ENCODE measurements around the gene FGF22.
A peak's percentile ranks its signal among the peaks of the same experiment; 100 is the strongest.

Gene FGF22

GRCh38 chr19:639253-640160 lies at the start of gene FGF22:
TSS of gene FGF22 (plus strand) at chr19:639879. CDS start at chr19:639926, 47 bp downstream.
- Histone ChIP-seq H3K9ac (ENCODE audit: low read length) (no peak within 1 kb of the TSS), H3K36me3 (ENCODE audit: control insufficient read depth, insufficient read depth, low read length) (no peaks in the 10 kb centered on the region), H3K4me1 (ENCODE audit: control insufficient read depth, insufficient read depth, low read length) (peaks cover 13% of the 10 kb centered on the region), H3K27me3 (ENCODE audit: control insufficient read depth, insufficient read depth, low read length) (no peaks in the 10 kb centered on the region), H3K4me3 (ENCODE audit: low read length) (peak within 1 kb of the TSS; percentile 51), H3K9me3 (ENCODE audit: control insufficient read depth, low read length) (no peaks in the 10 kb centered on the region)

DNA sequence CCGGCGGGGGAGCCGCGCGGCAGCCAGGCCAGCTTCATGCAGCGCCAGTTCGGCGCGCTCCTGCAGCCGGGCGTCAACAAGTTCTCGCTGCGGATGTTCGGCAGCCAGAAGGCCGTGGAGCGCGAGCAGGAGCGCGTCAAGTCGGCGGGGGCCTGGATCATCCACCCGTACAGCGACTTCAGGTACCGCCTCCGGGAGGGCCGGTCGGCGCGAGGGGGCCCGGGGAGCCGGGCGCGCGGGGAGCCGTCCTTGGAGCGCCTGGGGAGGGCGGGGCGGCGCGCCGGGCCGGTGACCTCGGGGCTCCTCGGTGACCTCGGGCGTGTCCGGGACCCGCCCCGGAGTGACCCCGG lies 49.3 kb upstream of the FGF22 start:
- Histone ChIP-seq H3K36me3 (ENCODE audit: control insufficient read depth, insufficient read depth, low read length) (no peaks in the 10 kb centered on the region), H3K4me3 (ENCODE audit: low read length) (no peak overlapping the region), H3K9me3 (ENCODE audit: control insufficient read depth, low read length) (no peaks in the 10 kb centered on the region), H3K4me1 (ENCODE audit: control insufficient read depth, insufficient read depth, low read length) (peaks cover 12% of the 10 kb centered on the region), H3K27me3 (ENCODE audit: control insufficient read depth, insufficient read depth, low read length) (peaks cover 37% of the 10 kb centered on the region), H3K9ac (ENCODE audit: low read length) (no peak overlapping the region)

DNA sequence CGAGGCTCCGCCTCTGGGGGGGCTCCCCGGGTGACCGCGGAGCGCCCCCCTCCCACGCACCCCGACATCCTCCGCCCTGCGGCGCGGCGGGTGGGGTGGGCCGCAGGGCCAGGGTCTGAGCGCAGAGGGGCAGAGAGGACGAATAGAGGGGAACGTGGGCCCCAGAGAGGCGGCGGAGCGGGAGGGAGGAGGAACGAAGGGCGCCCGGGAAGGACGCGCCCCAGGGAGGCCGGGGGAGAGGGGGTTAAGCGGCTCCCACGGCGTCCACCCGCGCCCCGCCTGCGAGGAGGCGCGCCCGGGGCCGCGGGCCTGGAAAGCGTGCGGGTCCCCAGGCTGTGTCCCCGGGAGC lies 49.0 kb upstream of the FGF22 start:
- Histone ChIP-seq H3K4me3 (ENCODE audit: low read length) (no peak overlapping the region), H3K9me3 (ENCODE audit: control insufficient read depth, low read length) (no peaks in the 10 kb centered on the region), H3K9ac (ENCODE audit: low read length) (no peak overlapping the region), H3K27me3 (ENCODE audit: control insufficient read depth, insufficient read depth, low read length) (peaks cover 37% of the 10 kb centered on the region), H3K36me3 (ENCODE audit: control insufficient read depth, insufficient read depth, low read length) (no peaks in the 10 kb centered on the region), H3K4me1 (ENCODE audit: control insufficient read depth, insufficient read depth, low read length) (peaks cover 12% of the 10 kb centered on the region)

DNA sequence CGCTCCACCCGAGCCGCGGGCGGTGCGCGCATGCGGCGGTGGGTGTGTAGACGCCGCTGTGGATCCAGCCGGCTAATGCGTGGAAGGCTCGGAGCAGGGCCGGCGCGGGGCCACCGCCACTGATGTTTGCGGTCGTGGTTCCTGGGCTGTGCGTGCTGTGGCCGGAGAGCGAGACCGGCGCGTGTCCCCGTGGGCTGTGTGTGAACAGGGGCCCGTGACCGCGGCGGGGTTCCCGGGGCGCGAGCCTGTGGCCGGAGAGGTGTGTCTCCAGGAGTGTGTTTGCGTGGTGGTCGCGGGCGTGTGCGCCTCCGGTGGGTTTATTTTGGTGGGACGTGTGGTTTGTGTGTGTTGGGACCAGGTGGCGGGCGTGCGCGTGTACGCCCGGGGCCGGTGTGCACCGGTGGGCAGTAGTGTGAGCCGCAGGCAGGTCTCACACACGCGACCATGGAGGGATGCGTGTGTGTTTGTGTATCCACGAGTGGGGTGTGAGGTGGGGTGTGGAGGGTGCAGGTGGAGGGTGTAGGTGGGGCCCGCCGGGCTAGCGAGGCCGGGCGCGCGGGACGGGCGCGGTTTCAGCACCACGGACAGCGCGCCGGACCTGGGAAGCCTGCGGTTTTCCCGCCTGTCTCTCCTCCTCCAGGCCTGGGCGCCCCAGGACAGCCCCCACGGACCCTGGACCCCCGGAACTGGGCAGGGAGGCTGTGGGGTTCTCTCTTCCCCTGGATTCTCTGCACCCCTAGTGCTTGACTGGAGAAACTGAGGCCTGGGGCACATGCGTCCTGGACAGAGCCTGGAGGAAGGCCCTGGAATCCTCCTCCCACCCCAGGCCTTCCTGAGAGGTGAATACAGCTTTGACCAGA lies 48.4 kb upstream of the FGF22 start:
- Histone ChIP-seq H3K4me1 (ENCODE audit: control insufficient read depth, insufficient read depth, low read length) (peaks cover 12% of the 10 kb centered on the region), H3K27me3 (ENCODE audit: control insufficient read depth, insufficient read depth, low read length) (peaks cover 37% of the 10 kb centered on the region), H3K9ac (ENCODE audit: low read length) (no peak overlapping the region), H3K4me3 (ENCODE audit: low read length) (no peak overlapping the region), H3K9me3 (ENCODE audit: control insufficient read depth, low read length) (no peaks in the 10 kb centered on the region), H3K36me3 (ENCODE audit: control insufficient read depth, insufficient read depth, low read length) (no peaks in the 10 kb centered on the region)

GRCh38 chr19:592101-592500 lies 47.6 kb upstream of the FGF22 start:
- Histone ChIP-seq H3K4me1 (ENCODE audit: control insufficient read depth, insufficient read depth, low read length) (peaks cover 12% of the 10 kb centered on the region), H3K9me3 (ENCODE audit: control insufficient read depth, low read length) (no peaks in the 10 kb centered on the region), H3K9ac (ENCODE audit: low read length) (no peak overlapping the region), H3K36me3 (ENCODE audit: control insufficient read depth, insufficient read depth, low read length) (no peaks in the 10 kb centered on the region), H3K4me3 (ENCODE audit: low read length) (no peak overlapping the region), H3K27me3 (ENCODE audit: control insufficient read depth, insufficient read depth, low read length) (peaks cover 37% of the 10 kb centered on the region)

DNA sequence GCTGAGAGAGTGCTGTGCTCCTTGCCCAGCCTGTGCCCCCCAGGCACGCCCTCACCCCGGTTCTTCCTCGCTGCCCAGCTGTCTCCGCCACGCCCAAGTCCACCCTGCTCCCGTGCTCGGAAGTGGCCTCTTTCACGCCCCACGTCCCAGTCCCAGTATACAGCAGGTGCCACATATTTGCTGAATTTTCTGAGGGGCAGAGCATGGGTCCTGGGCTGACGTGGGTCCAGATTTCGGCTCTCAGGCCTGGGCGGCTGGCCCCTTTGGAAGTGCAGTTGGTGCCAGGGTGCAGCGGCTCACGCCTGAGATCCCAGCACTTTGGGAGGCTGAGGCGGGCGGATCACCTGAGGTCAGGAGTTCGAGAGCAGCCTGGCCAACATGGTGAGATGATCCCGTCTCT lies 46.6 kb upstream of the FGF22 start:
- Histone ChIP-seq H3K36me3 (ENCODE audit: control insufficient read depth, insufficient read depth, low read length) (no peaks in the 10 kb centered on the region), H3K9ac (ENCODE audit: low read length) (no peak overlapping the region), H3K27me3 (ENCODE audit: control insufficient read depth, insufficient read depth, low read length) (peaks cover 33% of the 10 kb centered on the region), H3K9me3 (ENCODE audit: control insufficient read depth, low read length) (no peaks in the 10 kb centered on the region), H3K4me3 (ENCODE audit: low read length) (no peak overlapping the region), H3K4me1 (ENCODE audit: control insufficient read depth, insufficient read depth, low read length) (peaks cover 11% of the 10 kb centered on the region)

- H3K9ac ChIP-seq (ENCODE audit: low read length): no peak overlapping the region
- H3K4me3 ChIP-seq (ENCODE audit: low read length): no peak overlapping the region
- no peaks in the 10 kb centered on the region for H3K9me3 ChIP-seq (ENCODE audit: control insufficient read depth, low read length)
- H3K36me3 ChIP-seq (ENCODE audit: control insufficient read depth, insufficient read depth, low read length): no peaks in the 10 kb centered on the region
- H3K27me3 ChIP-seq (ENCODE audit: control insufficient read depth, insufficient read depth, low read length): peaks cover 28% of the 10 kb centered on the region
- H3K4me1 ChIP-seq (ENCODE audit: control insufficient read depth, insufficient read depth, low read length): peaks cover 6% of the 10 kb centered on the region
Observed at GRCh38 chr19:593505-593904, 46.2 kb upstream of the FGF22 start.

- Histone ChIP-seq H3K9ac (ENCODE audit: low read length) (no peak overlapping the region), H3K4me1 (ENCODE audit: control insufficient read depth, insufficient read depth, low read length) (peaks cover under 1% of the 10 kb centered on the region), H3K36me3 (ENCODE audit: control insufficient read depth, insufficient read depth, low read length) (no peaks in the 10 kb centered on the region), H3K4me3 (ENCODE audit: low read length) (no peak overlapping the region), H3K9me3 (ENCODE audit: control insufficient read depth, low read length) (no peaks in the 10 kb centered on the region), H3K27me3 (ENCODE audit: control insufficient read depth, insufficient read depth, low read length) (peaks cover 20% of the 10 kb centered on the region)
Observed at GRCh38 chr19:594265-594870, 45.3 kb upstream of the FGF22 start.

GRCh38 chr19:595326-596262 lies 44.1 kb upstream of the FGF22 start:
- Histone ChIP-seq H3K9me3 (ENCODE audit: control insufficient read depth, low read length) (no peaks in the 10 kb centered on the region), H3K9ac (ENCODE audit: low read length) (no peak overlapping the region), H3K4me3 (ENCODE audit: low read length) (no peak overlapping the region), H3K4me1 (ENCODE audit: control insufficient read depth, insufficient read depth, low read length) (no peaks in the 10 kb centered on the region), H3K36me3 (ENCODE audit: control insufficient read depth, insufficient read depth, low read length) (no peaks in the 10 kb centered on the region), H3K27me3 (ENCODE audit: control insufficient read depth, insufficient read depth, low read length) (peaks cover 16% of the 10 kb centered on the region)

DNA sequence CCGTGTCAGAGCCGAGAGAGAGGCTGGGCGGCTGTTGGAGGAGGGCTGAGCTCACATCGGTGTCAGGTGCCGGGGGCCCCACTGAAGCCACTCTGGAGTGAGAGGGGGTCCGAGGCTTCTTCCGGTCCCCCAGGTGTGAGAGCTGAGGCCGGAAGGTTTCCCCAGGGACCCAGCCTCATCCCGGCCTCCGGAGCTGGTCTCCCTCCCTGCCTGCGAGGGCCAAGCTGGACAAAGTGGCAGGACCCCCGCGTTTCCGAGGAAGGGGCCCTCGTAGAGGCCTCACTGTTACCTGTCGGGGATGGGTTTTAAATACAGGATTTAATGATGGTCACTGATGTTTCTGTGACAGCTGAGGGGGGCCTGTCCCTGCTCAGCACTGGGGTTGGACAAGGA lies 43.4 kb upstream of the FGF22 start:
- Histone ChIP-seq H3K9ac (ENCODE audit: low read length) (no peak overlapping the region), H3K4me3 (ENCODE audit: low read length) (no peak overlapping the region), H3K9me3 (ENCODE audit: control insufficient read depth, low read length) (no peaks in the 10 kb centered on the region), H3K36me3 (ENCODE audit: control insufficient read depth, insufficient read depth, low read length) (no peaks in the 10 kb centered on the region), H3K27me3 (ENCODE audit: control insufficient read depth, insufficient read depth, low read length) (peaks cover 9% of the 10 kb centered on the region), H3K4me1 (ENCODE audit: control insufficient read depth, insufficient read depth, low read length) (no peaks in the 10 kb centered on the region)

Measured in mucosa of stomach (tissue), 1 donor.